Thyroid gland (tissue), 4 donors: Measurements from ENCODE around the gene FRS3. TPM values are rescaled to one million over a fixed set of nuclear protein-coding genes. Genes with fewer than 3 reads are reported as not detected.
A peak's percentile ranks its signal among the peaks of the same experiment; 100 is the strongest.
"Not testable (repeated sequence)": the region's sequence is repeated elsewhere in the genome, so short reads cannot be mapped to it uniquely, and the experiment has no call there.

Experiments used
- DNase-seq, 2 donors: peaks; one replicate each; pipeline ENCODE4 v3.0.0-alpha.2; 2019
- H3K27ac ChIP-seq, 3 donors: fragments of 200-600 bp; sonication (generic); 1 replicate in 2 of 3; 2 replicates in 1 of 3; pipeline ENCODE4 v1.5.1; 2016 to 2019; ENCODE audit warnings: mild to moderate bottlenecking in 1 of 3, moderate library complexity in 1 of 3
- H3K27me3 ChIP-seq: fragments of 200-600 bp; sonication (generic); one replicate; pipeline ENCODE4 v1.5.1; 2019
- H3K36me3 ChIP-seq, 2 donors: fragments of 200-600 bp; sonication (generic); one replicate each; pipeline ENCODE4 v1.5.1; 2016 to 2019
- H3K4me1 ChIP-seq, 2 donors: fragments of 200-600 bp; sonication (generic); one replicate each; pipeline ENCODE4 v1.5.1; 2017 to 2019
- H3K4me3 ChIP-seq, 3 donors: fragments of 200-600 bp; sonication (generic); replicated peaks in 1 of 3; 1 replicate in 2 of 3; 2 replicates in 1 of 3; pipeline ENCODE4 v1.5.1; 2016; ENCODE audit warnings: mild to moderate bottlenecking in 1 of 3
- H3K9me3 ChIP-seq: fragments of 200-600 bp; sonication (generic); one replicate; pipeline ENCODE4 v1.5.1; 2017
- CTCF ChIP-seq, 6 experiments: fragments of 200-600 bp in 3 of 6; fragments of 450-650 bp in 3 of 6; sonication (generic) in 3 of 6; IDR thresholded peaks; one replicate each; pipeline ENCODE4 v1.5.1; 2016 to 2019; ENCODE audit warnings: antibody characterized with exemption in 6 of 6, mild to moderate bottlenecking in 2 of 6, inconsistent platforms in 1 of 6, moderate library complexity in 1 of 6
- POLR2A ChIP-seq, 2 donors: fragments of 450-650 bp; IDR thresholded peaks; one replicate each; pipeline ENCODE4 v1.6.1; 2017; ENCODE audit warnings: antibody characterized with exemption in 2 of 2, mild to moderate bottlenecking in 2 of 2, moderate library complexity in 1 of 2
- WGBS, 2 donors: methylation state at CpG; one replicate each; pipeline ENCODE4 v1.1.5; 2017; 5-methylcytosine and 5-hydroxymethylcytosine counted together
- intact Hi-C: fragments of 100-400 bp; cut with DNase I; formaldehyde crosslinking; loops from one replicate; pipeline ENCODE4 v1.15.1; 2023
- total RNA-seq, 4 donors: library from RNA; depleted of rRNA; stranded (reverse); fragments of >200 nt; gene quantifications; one replicate each; pipeline ENCODE4 v1.2.3, GENCODE V29; 2016

The FRS3 gene
- total RNA-seq, 4 donors from 2014 or later = 4.0 to 6.7 (median 5.8) TPM

- no peaks in the 10 kb centered on the region for H3K36me3 ChIP-seq
- no peak overlapping the region for H3K4me3 ChIP-seq
- TF ChIP-seq CTCF (IDR thresholded peaks at IDR 0.05) (no peak), POLR2A (IDR thresholded peaks at IDR 0.05) (no peak)
- 90 to 91% methylated on average over 2 of the region's 2 CpGs for WGBS, 2 donors
- intact Hi-C loops = no loop called here
- H3K9me3 ChIP-seq = no peaks in the 10 kb centered on the region
- no peaks in the 10 kb centered on the region for H3K27me3 ChIP-seq
- no peak overlapping the region for H3K27ac ChIP-seq
- no peaks in the 10 kb centered on the region for H3K4me1 ChIP-seq
- no peak for DNase-seq
These were observed 34.3 kb upstream of the FRS3 start for GRCh38 chr6:41813956-41814355.

- 91 to 92% methylated on average over 2 of the region's 2 CpGs for WGBS, 2 donors
- Histone ChIP-seq H3K4me3 (no peak overlapping the region), H3K27ac (no peak overlapping the region), H3K27me3 (no peaks in the 10 kb centered on the region), H3K36me3 (no peaks in the 10 kb centered on the region), H3K4me1 (no peaks in the 10 kb centered on the region), H3K9me3 (no peaks in the 10 kb centered on the region)
- TF ChIP-seq CTCF (IDR thresholded peaks at IDR 0.05) (no peak), POLR2A (IDR thresholded peaks at IDR 0.05) (no peak)
- DNase-seq = no peak
- intact Hi-C loops = no loop called here
These were observed 33.8 kb upstream of the FRS3 start for GRCh38 chr6:41813469-41813868.

- H3K9me3 ChIP-seq, H3K27me3 ChIP-seq, H3K4me3 ChIP-seq, intact Hi-C loops, H3K36me3 ChIP-seq, H3K27ac ChIP-seq, H3K4me1 ChIP-seq, DNase-seq: not testable (repeated sequence)
- WGBS, 2 donors = 97% methylated on average over 13 of the region's 13 CpGs
These were observed 32.2 kb upstream of the FRS3 start for GRCh38 chr6:41811946-41812345.

GRCh38 chr6:41811095-41811494 lies 31.4 kb upstream of the FRS3 start:
- Histone ChIP-seq H3K4me3 (no peak overlapping the region), H3K4me1 (no peaks in the 10 kb centered on the region), H3K27ac (no peak overlapping the region), H3K36me3 (peaks cover 2 to 5% of the 10 kb centered on the region in 2 donors), H3K9me3 (no peaks in the 10 kb centered on the region), H3K27me3 (no peaks in the 10 kb centered on the region)
- TF ChIP-seq CTCF (IDR thresholded peaks at IDR 0.05) (no peak), POLR2A (IDR thresholded peaks at IDR 0.05) (no peak)
- WGBS, 2 donors = 93 to 96% methylated on average over 3 of the region's 3 CpGs
- intact Hi-C loops = no loop called here
- no peak for DNase-seq

- Histone ChIP-seq H3K4me1 (no peaks in the 10 kb centered on the region), H3K4me3 (no peak overlapping the region), H3K27me3 (no peaks in the 10 kb centered on the region), H3K36me3 (peaks cover 10% of the 10 kb centered on the region in 2 donors), H3K9me3 (no peaks in the 10 kb centered on the region), H3K27ac (no peak overlapping the region)
- WGBS, 2 donors = 95% methylated on average over 60 to 68 of the region's 74 CpGs
- TF ChIP-seq POLR2A (IDR thresholded peaks at IDR 0.05) = no peak
- no peak for DNase-seq
- intact Hi-C loops = no loop called here
These were observed 26.4 kb upstream of the FRS3 start for GRCh38 chr6:41805830-41806774.

GRCh38 chr6:41801380-41801779 lies 21.7 kb upstream of the FRS3 start:
- no peaks in the 10 kb centered on the region for H3K4me1 ChIP-seq
- H3K9me3 ChIP-seq = no peaks in the 10 kb centered on the region
- WGBS, 2 donors = 81 to 85% methylated on average over 2 of the region's 2 CpGs
- TF ChIP-seq CTCF (IDR thresholded peaks at IDR 0.05) (peak in 3 of 6 experiments; percentile 5 to 18 (median 15)), POLR2A (IDR thresholded peaks at IDR 0.05) (no peak)
- H3K36me3 ChIP-seq = peaks cover 10 to 20% of the 10 kb centered on the region in 2 donors
- no peaks in the 10 kb centered on the region for H3K27me3 ChIP-seq
- no peak for DNase-seq
- intact Hi-C loops = no loop called here
- H3K4me3 ChIP-seq = no peak overlapping the region
- no peak overlapping the region for H3K27ac ChIP-seq
